Neutrophil (primary cell): ENCODE results near the gene RLBP1.

Source experiments
- H3K27ac ChIP-seq: fragments of 200-600 bp; sonication (generic); 2 replicates; pipeline ENCODE4 v1.5.1; 2016; ENCODE audit warnings: mild to moderate bottlenecking, moderate library complexity
- H3K27me3 ChIP-seq: fragments of 200-600 bp; sonication (generic); 2 replicates; pipeline ENCODE4 v1.6.0; 2016; ENCODE audit warnings: mild to moderate bottlenecking
- H3K36me3 ChIP-seq: fragments of 200-600 bp; sonication (generic); 2 replicates; pipeline ENCODE4 v1.5.1; 2017
- H3K4me1 ChIP-seq, 2 experiments: fragments of 200-600 bp in 1 of 2; sonication (generic) in 1 of 2; 1 replicate in 1 of 2; 2 replicates in 1 of 2; pipeline versions ENCODE4 v1.5.1 to v1.6.1; 2013 to 2016; ENCODE audit warnings: low read depth in 1 of 2, low read length in 1 of 2, mild to moderate bottlenecking in 1 of 2, moderate library complexity in 1 of 2; ENCODE audit not compliant: control insufficient read depth in 1 of 2, insufficient read depth in 1 of 2
- H3K4me3 ChIP-seq, 2 experiments: fragments of 200-600 bp in 1 of 2; sonication (generic) in 1 of 2; 1 replicate in 1 of 2; 2 replicates in 1 of 2; pipeline ENCODE4 v1.5.1; 2013 to 2016; ENCODE audit warnings: low read depth in 1 of 2, low read length in 1 of 2, mild to moderate bottlenecking in 1 of 2, moderate library complexity in 1 of 2
- H3K9me3 ChIP-seq: fragments of 200-600 bp; sonication (generic); 2 replicates; pipeline ENCODE4 v1.5.1; 2016
- TF ChIP-seq, protein P1 (sequence below): fragments of 200-600 bp; sonication (generic); IDR thresholded peaks from 2 replicates; pipeline ENCODE4 v1.5.1; 2016; ENCODE audit warnings: antibody characterized with exemption

The RLBP1 gene

DNA sequence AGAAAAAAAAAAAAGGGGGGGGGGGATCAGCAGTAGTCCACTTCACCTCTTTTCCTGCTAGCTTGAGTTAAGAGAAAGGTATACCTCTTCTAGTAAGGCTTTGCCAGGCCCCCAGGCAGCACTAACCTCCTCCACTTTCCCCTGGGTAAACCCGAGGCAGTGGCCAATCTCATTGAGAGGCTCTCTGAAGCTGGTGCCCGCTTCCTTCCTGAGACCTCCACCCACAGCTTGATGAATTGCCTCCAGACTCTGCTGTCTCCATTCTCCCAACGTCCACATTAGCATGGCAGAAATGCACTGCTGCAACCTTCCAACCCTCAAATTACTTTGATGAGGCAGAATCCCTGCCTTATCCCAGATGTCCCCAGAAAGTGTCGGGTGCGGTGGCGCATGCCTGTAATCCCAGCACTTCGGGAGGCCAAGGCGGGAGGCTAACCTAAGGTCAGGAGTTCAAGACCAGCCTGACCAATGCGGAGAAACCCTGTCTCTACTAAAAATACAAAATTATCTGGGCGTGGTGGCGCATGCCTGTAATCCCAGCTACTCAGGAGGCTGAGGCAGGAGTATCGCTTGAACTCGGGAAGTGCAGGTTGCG, 15.3 kb downstream of the RLBP1 start:
- Histone ChIP-seq H3K4me3 (no peak overlapping the region), H3K27ac (no peak overlapping the region), H3K4me1 (peaks cover 0 to 5% of the 10 kb centered on the region in 2 experiments), H3K27me3 (no peaks in the 10 kb centered on the region), H3K9me3 (no peaks in the 10 kb centered on the region), H3K36me3 (peaks cover 19% of the 10 kb centered on the region)
- TF ChIP-seq, protein P1, sequence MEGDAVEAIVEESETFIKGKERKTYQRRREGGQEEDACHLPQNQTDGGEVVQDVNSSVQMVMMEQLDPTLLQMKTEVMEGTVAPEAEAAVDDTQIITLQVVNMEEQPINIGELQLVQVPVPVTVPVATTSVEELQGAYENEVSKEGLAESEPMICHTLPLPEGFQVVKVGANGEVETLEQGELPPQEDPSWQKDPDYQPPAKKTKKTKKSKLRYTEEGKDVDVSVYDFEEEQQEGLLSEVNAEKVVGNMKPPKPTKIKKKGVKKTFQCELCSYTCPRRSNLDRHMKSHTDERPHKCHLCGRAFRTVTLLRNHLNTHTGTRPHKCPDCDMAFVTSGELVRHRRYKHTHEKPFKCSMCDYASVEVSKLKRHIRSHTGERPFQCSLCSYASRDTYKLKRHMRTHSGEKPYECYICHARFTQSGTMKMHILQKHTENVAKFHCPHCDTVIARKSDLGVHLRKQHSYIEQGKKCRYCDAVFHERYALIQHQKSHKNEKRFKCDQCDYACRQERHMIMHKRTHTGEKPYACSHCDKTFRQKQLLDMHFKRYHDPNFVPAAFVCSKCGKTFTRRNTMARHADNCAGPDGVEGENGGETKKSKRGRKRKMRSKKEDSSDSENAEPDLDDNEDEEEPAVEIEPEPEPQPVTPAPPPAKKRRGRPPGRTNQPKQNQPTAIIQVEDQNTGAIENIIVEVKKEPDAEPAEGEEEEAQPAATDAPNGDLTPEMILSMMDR, result no peak

DNA sequence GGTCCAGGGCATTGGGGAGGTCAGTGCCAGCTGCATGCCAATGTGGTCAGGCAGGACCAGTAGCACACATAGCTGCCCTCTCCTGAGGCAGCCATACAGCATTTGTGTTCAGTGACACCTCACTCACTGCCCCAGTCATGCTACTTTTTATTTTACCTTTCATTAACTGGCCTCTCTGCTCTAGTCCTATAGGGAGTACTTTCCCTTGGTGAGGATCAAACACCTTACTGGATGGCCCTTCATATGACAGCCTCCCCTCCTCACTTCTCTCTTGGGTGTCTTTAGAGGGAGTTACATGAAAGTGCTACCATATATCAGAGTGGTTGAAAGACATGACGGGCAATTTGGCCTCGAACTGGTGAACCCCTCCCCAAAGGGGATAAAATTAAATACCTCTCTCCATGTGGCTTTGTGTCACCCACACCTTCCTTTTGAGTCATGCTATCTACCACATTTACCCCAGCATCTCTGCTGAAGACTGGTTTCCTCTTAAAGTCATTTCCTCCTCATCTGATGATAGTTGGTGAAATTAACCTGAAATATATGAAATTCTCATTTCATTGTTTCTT, 17.6 kb downstream of the RLBP1 start:
- Histone ChIP-seq H3K27ac (no peak overlapping the region), H3K36me3 (peaks cover 42% of the 10 kb centered on the region), H3K27me3 (no peaks in the 10 kb centered on the region), H3K4me1 (peaks cover 0 to 5% of the 10 kb centered on the region in 2 experiments), H3K9me3 (no peaks in the 10 kb centered on the region), H3K4me3 (no peak overlapping the region)
- TF ChIP-seq, protein P1, result no peak

DNA sequence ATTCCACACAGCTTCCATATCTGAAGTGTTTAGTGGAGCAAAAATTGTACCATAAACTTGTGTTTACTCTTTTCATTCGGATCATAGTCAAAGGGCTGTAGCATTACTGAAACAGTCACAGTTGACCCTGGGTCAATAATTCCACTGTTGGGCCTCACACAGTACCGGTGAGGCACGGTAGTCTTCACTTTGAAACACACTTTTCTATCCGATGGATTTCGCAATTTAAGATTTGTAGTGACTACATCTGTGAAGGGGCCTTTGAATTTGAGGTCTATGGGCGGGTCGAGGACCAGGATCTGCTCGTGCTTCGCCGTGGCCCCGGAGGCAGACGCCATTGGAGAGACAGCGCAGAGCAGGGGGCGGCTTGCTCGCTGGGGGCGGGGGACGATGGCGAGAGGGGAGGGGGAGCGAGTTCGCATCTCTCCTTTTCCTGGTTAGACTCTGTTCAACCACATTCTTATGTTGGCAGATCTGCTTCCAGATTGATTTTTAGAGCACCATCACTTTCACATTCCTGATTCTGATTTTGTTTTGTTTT, 19.8 kb downstream of the RLBP1 start:
- no peak overlapping the region for H3K27ac ChIP-seq
- H3K27me3 ChIP-seq, result no peaks in the 10 kb centered on the region
- no peak overlapping the region for H3K4me3 ChIP-seq
- peaks cover 64% of the 10 kb centered on the region for H3K36me3 ChIP-seq
- no peaks in the 10 kb centered on the region for H3K9me3 ChIP-seq
- no peaks in the 10 kb centered on the region for H3K4me1 ChIP-seq
- TF ChIP-seq, protein P1, result no peak

DNA sequence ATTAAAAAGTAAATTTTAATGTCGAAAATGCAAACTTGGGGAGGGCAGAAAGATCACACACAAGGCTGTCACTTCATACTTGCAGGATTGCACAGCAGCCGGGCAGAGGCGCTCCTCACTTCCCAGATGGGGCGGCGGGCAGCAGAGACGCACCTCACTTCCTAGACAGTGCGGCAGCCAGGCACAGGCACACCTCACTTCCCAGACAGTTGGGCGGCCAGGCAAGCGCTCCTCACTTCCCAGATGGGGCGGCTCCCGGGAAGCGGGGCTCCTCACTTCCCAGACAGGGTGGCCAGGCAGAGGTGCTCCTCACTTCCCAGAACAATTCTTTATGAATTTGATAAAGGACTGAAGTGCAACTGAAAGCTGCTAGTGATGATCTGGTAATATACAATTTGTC, 21.2 kb downstream of the RLBP1 start:
- Histone ChIP-seq H3K4me3 (no peak overlapping the region), H3K36me3 (peaks cover 78% of the 10 kb centered on the region), H3K9me3 (no peaks in the 10 kb centered on the region), H3K4me1 (no peaks in the 10 kb centered on the region), H3K27me3 (no peaks in the 10 kb centered on the region), H3K27ac (no peak overlapping the region)
- TF ChIP-seq, protein P1, result no peak

DNA sequence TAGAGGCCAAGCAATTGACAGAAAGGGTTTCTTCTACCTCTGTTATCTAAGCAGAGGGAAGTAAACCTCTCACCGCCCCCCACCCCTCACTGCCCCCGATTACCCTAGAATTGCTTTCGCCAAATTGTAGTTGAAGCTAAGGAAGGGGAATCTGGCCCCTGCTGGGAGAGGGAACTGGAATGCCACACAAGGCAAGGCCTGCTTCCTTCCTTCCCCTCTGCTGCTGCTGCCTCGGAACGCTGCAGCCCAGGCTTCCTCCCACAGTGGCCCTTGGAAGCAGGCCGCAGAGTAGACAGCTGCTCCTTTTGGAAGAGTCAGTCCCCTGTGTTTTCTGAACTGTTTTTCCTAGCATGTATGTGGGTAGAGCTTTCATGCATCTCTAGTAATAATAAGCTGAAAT, 21.6 kb downstream of the RLBP1 start:
- H3K36me3 ChIP-seq, result peaks cover 82% of the 10 kb centered on the region
- peak overlapping the region; percentile 9 for H3K27ac ChIP-seq
- TF ChIP-seq, protein P1, result no peak
- no peaks in the 10 kb centered on the region for H3K4me1 ChIP-seq
- no peaks in the 10 kb centered on the region for H3K9me3 ChIP-seq
- no peak overlapping the region for H3K4me3 ChIP-seq
- H3K27me3 ChIP-seq, result no peaks in the 10 kb centered on the region
